Activated T-cell treated with anti-CD3 and anti-CD28 coated beads for 24 hours (primary cell): ENCODE data around the gene PRKG1.

Experiments used
- DNase-seq: peaks from one replicate; pipeline ENCODE4 v3.0.0-alpha.2; 2020; ENCODE audit warnings: low read depth

Gene PRKG1

DNA sequence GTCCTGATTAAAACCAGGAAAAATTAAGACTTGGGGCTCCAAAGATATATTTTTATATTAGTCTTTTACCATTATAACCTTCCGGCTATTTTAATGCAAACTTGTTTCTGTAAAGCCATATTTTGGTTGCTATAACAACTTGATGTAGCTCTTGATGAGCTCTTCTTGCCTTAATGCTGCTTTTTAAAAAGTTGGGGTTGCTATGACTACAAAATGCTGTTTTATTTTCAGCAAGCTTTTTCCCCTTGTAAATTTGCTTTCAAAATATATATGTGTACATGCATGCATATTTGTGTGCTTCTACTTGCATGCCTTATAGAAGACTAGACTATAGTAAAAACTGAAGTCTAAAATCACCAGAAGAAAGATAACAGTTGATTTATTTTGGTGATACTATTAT lies 525.4 kb downstream of the PRKG1 start:
- DNase-seq: no peak

- DNase-seq: no peak
Observed at GRCh38 chr10:51602326-51602725, 528.0 kb downstream of the PRKG1 start.

GRCh38 chr10:51604579-51604978 lies 530.3 kb downstream of the PRKG1 start:
- no peak for DNase-seq

DNA sequence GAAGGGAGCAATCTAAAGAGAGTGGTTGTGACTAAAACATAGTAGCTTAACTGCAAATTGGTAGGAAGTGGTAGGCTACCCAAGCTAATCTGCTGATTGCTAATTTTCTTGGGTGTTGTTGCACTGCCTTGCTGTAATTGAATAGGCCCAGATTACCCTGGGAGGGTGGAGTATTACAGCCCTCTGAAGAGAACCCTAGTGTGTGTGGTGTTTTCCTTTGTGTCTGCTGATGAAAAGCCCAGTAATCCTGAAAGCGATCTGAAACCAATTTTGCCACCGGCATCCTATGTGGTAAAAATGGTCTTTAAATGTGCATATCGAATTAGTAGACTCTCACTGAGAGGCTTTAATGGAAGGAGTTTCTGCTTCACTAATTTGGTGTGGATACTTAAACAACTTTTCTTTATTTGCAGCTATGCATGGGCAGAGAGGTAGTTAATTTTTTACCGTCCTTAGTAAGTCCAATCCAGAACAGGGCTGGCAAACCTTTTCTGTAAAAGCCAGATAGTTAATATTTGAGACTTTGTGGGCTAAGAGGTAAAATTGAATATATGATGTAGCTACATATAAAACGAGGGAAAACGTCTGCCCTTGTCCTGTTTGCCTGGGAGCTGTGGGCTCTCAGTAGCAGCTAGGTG lies 532.7 kb downstream of the PRKG1 start:
- no peak for DNase-seq

GRCh38 chr10:51607463-51607835 lies 533.2 kb downstream of the PRKG1 start:
- DNase-seq: no peak

DNA sequence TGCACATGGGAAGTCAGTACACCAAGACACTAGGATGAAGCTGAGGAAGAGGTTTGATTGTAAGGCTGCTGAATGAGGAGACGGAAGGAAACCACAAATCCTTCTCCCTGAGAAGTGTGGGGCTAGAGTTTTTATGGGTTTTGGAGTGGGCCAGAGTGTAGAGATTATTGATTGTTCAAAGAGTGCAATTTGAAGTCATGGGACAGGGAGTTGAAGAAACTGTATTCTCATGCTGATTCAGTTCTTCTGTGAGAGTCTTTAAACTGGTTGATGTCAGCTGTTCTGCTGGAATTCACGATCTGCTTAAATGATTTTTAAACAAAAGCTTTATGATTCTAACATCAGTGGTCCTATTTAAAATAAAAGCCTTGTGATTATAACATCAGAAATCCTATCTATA lies 533.9 kb downstream of the PRKG1 start:
- DNase-seq: no peak

- no peak for DNase-seq
Observed at GRCh38 chr10:51615764-51616298, 541.5 kb downstream of the PRKG1 start.

- DNase-seq: no peak
Observed at GRCh38 chr10:51617576-51618235, 543.4 kb downstream of the PRKG1 start.

DNA sequence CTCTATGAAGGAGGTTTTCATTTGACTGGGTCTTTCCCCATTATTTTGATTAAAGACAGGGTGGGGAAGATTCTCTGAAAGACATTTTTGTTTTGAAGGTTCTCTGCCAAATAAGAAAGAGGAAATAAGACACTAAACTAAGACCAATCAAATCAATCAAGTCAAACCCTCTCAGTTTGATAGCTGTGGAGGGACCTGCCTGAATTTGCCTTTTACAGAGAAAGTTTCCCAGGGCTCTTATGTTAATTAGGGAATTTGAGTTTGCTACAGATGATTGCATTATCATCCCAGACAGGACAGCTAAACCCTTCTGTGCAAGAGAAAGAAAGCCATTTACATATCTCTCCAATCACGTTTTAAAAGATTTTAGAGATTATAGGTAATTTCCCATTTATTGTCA lies 545.1 kb downstream of the PRKG1 start:
- no peak for DNase-seq

DNA sequence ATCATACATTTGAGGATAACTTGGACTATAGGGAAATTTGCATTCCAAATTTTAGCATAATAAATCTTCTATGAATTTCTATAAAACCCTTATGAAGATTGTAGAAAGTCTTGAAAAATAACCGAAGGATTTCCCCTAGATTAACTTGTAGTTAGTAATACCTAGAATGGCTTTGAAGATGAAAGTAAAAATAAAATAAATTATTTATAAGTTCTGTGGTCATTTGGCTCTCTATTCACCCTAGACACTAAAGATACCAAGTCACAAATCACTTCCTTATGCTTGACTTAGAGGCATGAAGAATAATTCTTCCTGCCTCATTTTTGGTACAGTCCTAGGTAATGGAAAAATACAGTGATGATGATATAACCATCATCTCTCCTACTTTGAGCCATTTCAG lies 545.8 kb downstream of the PRKG1 start:
- DNase-seq: no peak

DNA sequence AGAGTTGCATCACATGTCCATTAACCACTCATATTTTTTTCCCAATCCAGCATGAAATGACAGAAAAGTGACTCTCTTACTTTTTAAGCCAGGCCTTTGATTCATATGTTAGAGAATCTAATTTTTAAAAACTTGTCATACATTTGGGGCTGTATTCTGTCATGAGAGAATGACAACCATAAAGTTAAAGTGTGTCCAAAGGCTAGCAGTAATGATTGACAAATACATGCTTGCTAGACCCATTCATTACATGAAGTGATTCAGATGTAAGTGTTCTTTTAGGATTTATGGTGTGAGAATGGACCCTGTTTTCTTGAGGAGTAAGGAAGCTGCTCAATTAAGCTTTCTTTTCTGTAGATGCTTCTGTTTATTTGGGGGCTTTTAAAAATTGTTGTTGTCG lies 549.7 kb downstream of the PRKG1 start:
- no peak for DNase-seq

GRCh38 chr10:51629934-51630639 lies 555.8 kb downstream of the PRKG1 start:
- no peak for DNase-seq

DNA sequence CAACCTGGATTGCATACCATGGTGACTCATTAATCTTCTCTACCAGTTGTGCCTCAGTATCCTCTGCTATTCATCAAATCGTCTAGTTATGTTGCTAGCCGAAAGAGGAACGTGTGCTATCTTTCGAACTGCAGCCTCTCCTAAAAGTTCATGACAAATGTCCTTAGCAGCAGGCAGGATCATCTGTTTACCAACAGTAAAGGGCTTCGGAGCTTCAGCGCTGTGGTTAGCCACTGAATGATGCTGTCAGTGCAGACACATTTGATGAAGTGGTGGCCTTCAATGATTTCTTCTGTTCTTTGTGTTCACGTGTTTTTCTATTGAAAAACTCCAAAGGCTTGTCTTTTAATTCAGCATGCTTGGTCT lies 556.3 kb downstream of the PRKG1 start:
- no peak for DNase-seq

- no peak for DNase-seq
Observed at GRCh38 chr10:51635436-51635835, 561.1 kb downstream of the PRKG1 start.

GRCh38 chr10:51638211-51638610 lies 563.9 kb downstream of the PRKG1 start:
- DNase-seq: no peak

- DNase-seq: no peak
Observed at GRCh38 chr10:51638737-51639136, 564.5 kb downstream of the PRKG1 start.

GRCh38 chr10:51640120-51640819 lies 566.0 kb downstream of the PRKG1 start:
- no peak for DNase-seq

DNA sequence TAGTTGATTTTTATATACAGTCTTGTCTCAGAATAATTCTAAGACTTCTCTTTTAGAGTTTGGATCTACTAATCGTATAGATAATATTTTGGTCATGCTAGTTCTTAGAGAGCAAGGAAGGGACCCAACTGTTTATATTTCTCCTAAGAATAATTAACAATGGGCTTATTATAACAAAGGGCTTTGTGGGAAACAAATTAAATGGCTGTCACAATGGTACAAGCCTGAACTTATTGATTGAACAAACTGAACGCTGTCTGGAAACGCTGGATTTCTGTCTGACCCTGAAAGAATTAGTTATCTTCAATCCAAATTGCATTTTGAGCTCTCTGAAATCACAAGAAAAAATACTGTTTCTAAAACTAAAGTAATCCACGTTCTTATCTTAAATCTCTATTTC lies 568.3 kb downstream of the PRKG1 start:
- no peak for DNase-seq

DNA sequence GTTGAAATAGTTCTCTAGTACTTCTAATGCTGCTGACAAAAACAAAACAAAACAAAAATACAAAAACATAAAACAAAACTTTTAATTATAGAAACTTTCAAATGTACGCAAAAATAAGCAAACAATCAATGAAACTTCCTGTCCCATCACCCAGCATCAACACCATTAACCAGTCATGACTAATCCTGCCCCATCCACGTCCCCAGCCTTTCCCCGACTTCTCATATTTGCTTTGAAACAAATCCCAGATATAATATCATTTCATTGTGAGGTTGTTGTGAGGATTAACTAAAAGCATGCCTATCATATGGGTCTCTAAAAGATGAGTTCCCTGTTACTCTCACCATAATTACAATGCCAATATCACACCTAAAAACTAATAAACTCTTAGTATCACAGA lies 569.4 kb downstream of the PRKG1 start:
- DNase-seq: no peak

- no peak for DNase-seq
Observed at GRCh38 chr10:51649064-51649463, 574.8 kb downstream of the PRKG1 start.

GRCh38 chr10:51651063-51651462 lies 576.8 kb downstream of the PRKG1 start:
- no peak for DNase-seq

DNA sequence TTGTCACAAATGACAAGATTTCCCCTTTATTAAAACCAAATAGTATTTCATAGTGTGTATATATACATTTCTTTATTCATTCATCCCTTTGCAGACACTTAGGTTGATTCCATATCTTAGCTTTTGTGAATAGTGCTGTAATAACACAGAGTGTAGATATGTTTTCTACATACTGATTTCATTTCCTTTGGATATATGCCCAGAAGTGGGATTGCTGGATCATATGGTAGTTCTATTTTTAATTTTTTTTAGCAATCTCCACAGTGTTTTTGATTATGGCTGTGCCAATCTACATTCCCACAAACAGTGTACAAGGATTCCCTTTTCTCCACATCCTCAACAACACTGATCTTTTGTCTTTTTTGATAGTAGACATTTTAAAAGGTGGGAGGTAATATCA lies 578.7 kb downstream of the PRKG1 start:
- DNase-seq: no peak

DNA sequence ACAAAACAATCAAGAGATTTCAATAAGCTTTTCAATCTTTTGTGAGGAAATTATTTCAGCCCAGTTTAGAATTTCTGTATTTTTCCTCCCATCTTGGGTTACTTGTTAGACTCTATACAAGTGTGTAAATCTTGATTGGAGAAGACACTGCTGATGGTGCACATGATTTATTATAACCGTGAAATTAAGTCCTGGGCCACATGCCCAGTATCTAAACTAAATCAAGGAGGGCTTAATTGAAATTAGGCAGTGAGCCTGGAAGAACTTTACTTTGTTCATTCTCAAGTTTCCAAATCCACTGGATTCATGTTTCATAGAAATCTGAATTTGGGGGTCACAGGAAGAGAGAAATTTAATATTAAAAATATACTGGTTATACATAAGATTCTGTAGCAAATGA lies 580.6 kb downstream of the PRKG1 start:
- no peak for DNase-seq
